ENCODE measurements around the gene OPCML. TPM values are rescaled to one million over a fixed set of nuclear protein-coding genes. Genes with fewer than 3 reads are reported as not detected.
A peak's percentile ranks its signal among the peaks of the same experiment; 100 is the strongest.

Gene OPCML
- total RNA-seq, 1 donor from 2014 or later = 26.9 TPM

GRCh38 chr11:133015457-133015856 is 516.8 kb downstream of the OPCML start:
- no peak for DNase-seq (ENCODE audit: low spot score in 2 of 2)
- no peak for FAIRE-seq

- FAIRE-seq (no peak), DNase-seq (ENCODE audit: low spot score in 2 of 2) (no peak)
Observed at GRCh38 chr11:133014337-133014736, 518.0 kb downstream of the OPCML start.

- FAIRE-seq = no peak
Observed at GRCh38 chr11:133012803-133013202, 519.5 kb downstream of the OPCML start.

GRCh38 chr11:133011604-133012003 is 520.7 kb downstream of the OPCML start:
- DNase-seq (ENCODE audit: low spot score in 2 of 2) (no peak), FAIRE-seq (no peak)

More at GRCh38 chr11:133012803-133013202, 519.5 kb downstream of the OPCML start:
- no peak for DNase-seq (ENCODE audit: low spot score in 2 of 2)

GRCh38 chr11:133007027-133007584 is 525.2 kb downstream of the OPCML start:
- FAIRE-seq (no peak), DNase-seq (ENCODE audit: low spot score in 2 of 2) (no peak)

GRCh38 chr11:133004369-133004768 is 527.9 kb downstream of the OPCML start:
- FAIRE-seq = no peak
- no peak for DNase-seq (ENCODE audit: low spot score in 2 of 2)

- DNase-seq (ENCODE audit: low spot score in 2 of 2) = no peak
- FAIRE-seq = no peak
Observed at GRCh38 chr11:132999516-132999915, 532.8 kb downstream of the OPCML start.

- no peak for FAIRE-seq
- DNase-seq (ENCODE audit: low spot score in 2 of 2) = no peak
Observed at GRCh38 chr11:132999031-132999430, 533.3 kb downstream of the OPCML start.

- no peak for DNase-seq (ENCODE audit: low spot score in 2 of 2)
- FAIRE-seq = no peak
Observed at GRCh38 chr11:132997396-132997795, 534.9 kb downstream of the OPCML start.

GRCh38 chr11:132994966-132995365 is 537.3 kb downstream of the OPCML start:
- DNase-seq (ENCODE audit: low spot score in 2 of 2) (no peak), FAIRE-seq (no peak)

- FAIRE-seq (no peak), DNase-seq (ENCODE audit: low spot score in 2 of 2) (no peak)
Observed at GRCh38 chr11:132993991-132994502, 538.3 kb downstream of the OPCML start.

GRCh38 chr11:132992838-132993631 is 539.3 kb downstream of the OPCML start:
- FAIRE-seq (no peak), DNase-seq (ENCODE audit: low spot score in 2 of 2) (peak; percentile 38)

GRCh38 chr11:132988411-132988810 is 543.9 kb downstream of the OPCML start:
- DNase-seq (ENCODE audit: low spot score in 2 of 2) (no peak), FAIRE-seq (no peak)

GRCh38 chr11:132987936-132988335 is 544.4 kb downstream of the OPCML start:
- FAIRE-seq (no peak), DNase-seq (ENCODE audit: low spot score in 2 of 2) (no peak)

GRCh38 chr11:132983641-132983978 is 548.7 kb downstream of the OPCML start:
- FAIRE-seq (no peak), DNase-seq (ENCODE audit: low spot score in 2 of 2) (no peak)

- DNase-seq (ENCODE audit: low spot score in 2 of 2) = no peak
Observed at GRCh38 chr11:132982772-132983640, 549.3 kb downstream of the OPCML start.

GRCh38 chr11:132981131-132981956 is 551.0 kb downstream of the OPCML start:
- DNase-seq (ENCODE audit: low spot score in 2 of 2) (no peak), FAIRE-seq (no peak)

More at GRCh38 chr11:132982772-132983640, 549.3 kb downstream of the OPCML start:
- FAIRE-seq = no peak

GRCh38 chr11:132980670-132981069 is 551.6 kb downstream of the OPCML start:
- DNase-seq (ENCODE audit: low spot score in 2 of 2) (no peak), FAIRE-seq (no peak)

GRCh38 chr11:132977746-132978145 is 554.6 kb downstream of the OPCML start:
- DNase-seq (ENCODE audit: low spot score in 2 of 2) (no peak), FAIRE-seq (no peak)

GRCh38 chr11:132977241-132977640 is 555.1 kb downstream of the OPCML start:
- DNase-seq (ENCODE audit: low spot score in 2 of 2) (no peak), FAIRE-seq (no peak)

Measured in frontal cortex (tissue), 4 donors.